GM12878 (cell line): ENCODE data around the gene EPHB2.

Experiments used
- CTCF ChIP-seq, 3 experiments: IDR thresholded peaks in 2 of 3; conservative IDR thresholded peaks in 1 of 3; 2 replicates each; pipeline ENCODE4 v1.5.1; 2011; ENCODE audit warnings: low read depth in 3 of 3, low read length in 3 of 3, mild to moderate bottlenecking in 3 of 3, control low read depth in 2 of 3, moderate library complexity in 2 of 3, inconsistent platforms in 1 of 3, mixed read lengths in 1 of 3; ENCODE audit not compliant: control insufficient read depth in 2 of 3, insufficient read depth in 1 of 3; ENCODE audit errors: extremely low read depth in 1 of 3
- EP300 ChIP-seq, 2 experiments: fragments of 150-350 bp in 1 of 2; IDR thresholded peaks; 2 replicates each; pipeline ENCODE4 v1.6.1; 2011 to 2012; ENCODE audit warnings: low read depth in 2 of 2, low read length in 2 of 2, borderline replicate concordance in 1 of 2, improper control_type of control experiment in 1 of 2, inconsistent platforms in 1 of 2; ENCODE audit not compliant: control insufficient read depth in 1 of 2
- HCFC1 ChIP-seq: fragments of 150-350 bp; IDR thresholded peaks from 2 replicates; pipeline ENCODE4 v1.6.1; 2014; ENCODE audit warnings: low read length
- JUNB ChIP-seq: IDR thresholded peaks from 2 replicates; pipeline ENCODE4 v1.6.1; 2016; ENCODE audit warnings: antibody characterized with exemption, mild to moderate bottlenecking
- POLR2A ChIP-seq: IDR thresholded peaks from 2 replicates; pipeline ENCODE4 v1.6.1; 2011; ENCODE audit warnings: low read depth, mild to moderate bottlenecking, low read length
- SPI1 ChIP-seq: IDR thresholded peaks from 2 replicates; pipeline ENCODE4 v1.6.1; 2011; ENCODE audit warnings: low read depth, mild to moderate bottlenecking, low read length, moderate library complexity, borderline replicate concordance; ENCODE audit not compliant: insufficient read depth
- SUZ12 ChIP-seq: fragments of 200-600 bp; sonication (generic); IDR thresholded peaks from one replicate; pipeline ENCODE4 v1.6.1; 2018; ENCODE audit warnings: antibody characterized with exemption, mild to moderate bottlenecking; ENCODE audit not compliant: unreplicated experiment
- USF1 ChIP-seq: IDR thresholded peaks from 2 replicates; pipeline ENCODE4 v1.6.1; 2011; ENCODE audit warnings: borderline replicate concordance, low read depth, mild to moderate bottlenecking, moderate library complexity, mixed read lengths, low read length; ENCODE audit not compliant: insufficient read depth; ENCODE audit errors: extremely low read length

GRCh38 chr1:22913421-22914141, 202.9 kb downstream of the EPHB2 start:
- TF ChIP-seq CTCF (IDR thresholded peaks at IDR 0.05 in 2 of 3, conservative IDR thresholded peaks at IDR 0.05 in 1 of 3; ENCODE audit: control insufficient read depth in 2 of 3, extremely low read depth in 1 of 3, insufficient read depth in 1 of 3, low read depth in 3 of 3, low read length in 3 of 3) (no peak), SUZ12 (no peak), POLR2A (no peak), HCFC1 (no peak), SPI1 (no peak), JUNB (no peak), USF1 (no peak), EP300 (IDR thresholded peaks at IDR 0.05; ENCODE audit: borderline replicate concordance in 1 of 2, control insufficient read depth in 1 of 2, low read depth in 2 of 2, low read length in 2 of 2) (no peak)
